BJ (cell line): ENCODE measurements around the gene MYBPHL. TPM values are rescaled to one million over a fixed set of nuclear protein-coding genes. Genes with fewer than 3 reads are reported as not detected.

ENCODE experiments used
- CTCF ChIA-PET: fragments of 350-600 bp; formaldehyde crosslinking; extraction: SDS; loops from one replicate; lab custom pipeline; 2021; ENCODE audit warnings: antibody characterized with exemption, inconsistent platforms; lab: Yijun Ruan, JAX
- POLR2A ChIA-PET: fragments of 300-600 bp; sonication (Branson Sonifier 250); formaldehyde crosslinking; extraction: SDS; loops from one replicate; lab custom pipeline; 2021; ENCODE audit warnings: antibody characterized with exemption; lab: Charles Lee
- DNase-seq: peaks from one replicate; pipeline ENCODE4 v3.0.0-alpha.2; 2011; ENCODE audit warnings: low read depth
- H3K27me3 ChIP-seq: 2 replicates; pipeline ENCODE4 v1.6.0; 2011; ENCODE audit warnings: low read length; ENCODE audit not compliant: control insufficient read depth, insufficient read depth
- H3K36me3 ChIP-seq: 2 replicates; pipeline ENCODE4 v1.5.1; 2011; ENCODE audit warnings: low read length; ENCODE audit not compliant: control insufficient read depth, insufficient read depth
- H3K4me3 ChIP-seq: 2 replicates; pipeline ENCODE4 v1.5.1; 2011; ENCODE audit warnings: low read depth, mild to moderate bottlenecking, control low read depth, low read length
- polyA plus RNA-seq: library from polyadenylated mRNA; depleted of rRNA; stranded (reverse); fragments of >200 nt; gene quantifications from 2 replicates; pipeline ENCODE4 v1.2.3, GENCODE V29; 2011
- TF ChIP-seq, protein P1 (sequence below): IDR thresholded peaks from 2 replicates; pipeline ENCODE4 v1.5.1; 2011; ENCODE audit warnings: low read depth, mild to moderate bottlenecking, control low read depth, inconsistent platforms, low read length, moderate library complexity; ENCODE audit not compliant: insufficient read depth

MYBPHL gene
- polyA plus RNA-seq, 1 experiment = 0.06 TPM

DNA sequence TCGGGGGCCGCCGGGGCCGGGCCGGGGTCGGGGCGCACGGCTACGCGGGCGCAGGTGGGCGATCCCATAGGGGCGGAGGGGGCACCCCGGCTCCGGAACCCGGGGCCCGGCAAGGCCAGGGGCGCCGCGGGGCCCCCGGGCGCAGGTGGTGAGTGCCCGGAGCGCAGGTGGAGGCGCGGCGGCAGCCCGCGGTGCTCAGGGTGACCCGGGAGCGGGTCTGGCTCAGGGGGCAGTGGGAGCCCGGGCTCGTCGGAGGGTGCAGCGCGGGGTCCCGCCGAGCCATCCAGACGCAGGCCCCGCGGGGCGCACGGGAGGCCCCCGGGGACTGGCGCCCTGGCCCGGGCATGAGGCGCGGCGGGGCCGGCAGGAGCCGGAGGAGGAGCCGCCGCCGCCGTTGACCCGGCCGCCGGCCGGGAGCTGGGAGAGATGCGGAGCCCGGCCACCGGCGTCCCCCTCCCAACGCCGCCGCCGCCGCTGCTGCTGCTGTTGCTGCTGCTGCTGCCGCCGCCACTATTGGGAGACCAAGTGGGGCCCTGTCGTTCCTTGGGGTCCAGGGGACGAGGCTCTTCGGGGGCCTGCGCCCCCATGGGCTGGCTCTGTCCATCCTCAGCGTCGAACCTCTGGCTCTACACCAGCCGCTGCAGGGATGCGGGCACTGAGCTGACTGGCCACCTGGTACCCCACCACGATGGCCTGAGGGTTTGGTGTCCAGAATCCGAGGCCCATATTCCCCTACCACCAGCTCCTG lies 57.0 kb downstream of the MYBPHL start:
- ChIA-PET CTCF (interaction anchor here (0.7 to 3.3 kb wide), 4 partner anchors 10 to 181 kb away, joined by 4 to 21 read pairs (median 6); no protein-coding TSS in a partner anchor), POLR2A (no interaction called here)
- no peaks in the 10 kb centered on the region for H3K36me3 ChIP-seq
- DNase-seq = no peak
- H3K27me3 ChIP-seq = no peaks in the 10 kb centered on the region
- peak overlapping the region; percentile 42 for H3K4me3 ChIP-seq
- TF ChIP-seq, protein P1, sequence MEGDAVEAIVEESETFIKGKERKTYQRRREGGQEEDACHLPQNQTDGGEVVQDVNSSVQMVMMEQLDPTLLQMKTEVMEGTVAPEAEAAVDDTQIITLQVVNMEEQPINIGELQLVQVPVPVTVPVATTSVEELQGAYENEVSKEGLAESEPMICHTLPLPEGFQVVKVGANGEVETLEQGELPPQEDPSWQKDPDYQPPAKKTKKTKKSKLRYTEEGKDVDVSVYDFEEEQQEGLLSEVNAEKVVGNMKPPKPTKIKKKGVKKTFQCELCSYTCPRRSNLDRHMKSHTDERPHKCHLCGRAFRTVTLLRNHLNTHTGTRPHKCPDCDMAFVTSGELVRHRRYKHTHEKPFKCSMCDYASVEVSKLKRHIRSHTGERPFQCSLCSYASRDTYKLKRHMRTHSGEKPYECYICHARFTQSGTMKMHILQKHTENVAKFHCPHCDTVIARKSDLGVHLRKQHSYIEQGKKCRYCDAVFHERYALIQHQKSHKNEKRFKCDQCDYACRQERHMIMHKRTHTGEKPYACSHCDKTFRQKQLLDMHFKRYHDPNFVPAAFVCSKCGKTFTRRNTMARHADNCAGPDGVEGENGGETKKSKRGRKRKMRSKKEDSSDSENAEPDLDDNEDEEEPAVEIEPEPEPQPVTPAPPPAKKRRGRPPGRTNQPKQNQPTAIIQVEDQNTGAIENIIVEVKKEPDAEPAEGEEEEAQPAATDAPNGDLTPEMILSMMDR = no peak

DNA sequence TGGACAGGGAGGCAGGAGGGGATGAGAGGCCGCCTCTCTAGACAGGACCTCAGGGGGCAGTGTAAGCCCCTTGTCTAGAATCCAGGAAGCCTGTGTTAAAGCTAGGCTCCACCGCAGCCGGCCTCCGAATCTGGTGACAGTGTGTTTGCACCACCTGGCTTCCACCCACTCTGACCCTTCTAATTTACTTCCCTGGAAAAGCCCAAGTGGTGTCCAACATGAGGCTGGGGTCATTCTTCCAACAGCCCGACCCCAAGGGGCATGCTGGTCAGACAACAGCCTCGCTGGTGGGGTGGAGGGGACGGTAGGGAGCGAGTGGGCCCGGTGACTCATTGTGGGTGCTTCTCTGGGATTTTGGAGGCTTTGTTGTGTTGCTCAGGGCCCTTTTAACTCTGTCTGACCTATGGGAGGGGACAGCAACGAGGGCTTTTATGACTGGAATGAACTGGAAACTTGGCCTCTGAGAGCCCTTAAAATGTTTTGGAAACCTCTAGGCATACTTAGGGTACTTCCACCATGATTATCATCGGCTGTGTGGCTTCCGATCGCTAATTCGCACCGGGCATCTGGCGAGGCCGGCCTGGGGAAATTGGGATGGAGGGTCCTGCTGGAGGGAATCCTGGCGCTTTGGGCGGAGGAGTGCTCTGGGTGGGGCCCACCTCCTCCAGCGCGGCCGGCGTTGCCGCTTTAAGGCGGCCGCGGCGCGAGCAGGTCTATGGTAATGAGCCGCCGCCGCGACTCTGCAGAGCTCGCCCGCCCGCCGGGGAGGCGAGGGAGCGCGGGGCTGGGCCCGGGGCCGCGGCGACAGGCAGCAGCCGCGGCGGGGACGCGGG lies 57.8 kb downstream of the MYBPHL start, which contains the start of gene CELSR2:
Gene CELSR2, plus strand, starts transcription at position 743 of the 833 bp plus-strand sequence. CDS start 541 bp downstream, outside the sequence.
- Histone ChIP-seq H3K36me3 (no peaks in the 10 kb centered on the region), H3K27me3 (no peaks in the 10 kb centered on the region), H3K4me3 (peak within 1 kb of the TSS; percentile 42)
- TF ChIP-seq, protein P1 = no peak
- ChIA-PET POLR2A (interaction anchor here (0.6 kb wide), 1 partner anchor 147 kb away, joined by 4 read pairs; no protein-coding TSS in a partner anchor), CTCF (interaction anchor here (0.7 to 3.3 kb wide), 3 partner anchors 9 to 283 kb away, joined by 4 to 21 read pairs (median 8); no protein-coding TSS in a partner anchor)
- DNase-seq = no peak

DNA sequence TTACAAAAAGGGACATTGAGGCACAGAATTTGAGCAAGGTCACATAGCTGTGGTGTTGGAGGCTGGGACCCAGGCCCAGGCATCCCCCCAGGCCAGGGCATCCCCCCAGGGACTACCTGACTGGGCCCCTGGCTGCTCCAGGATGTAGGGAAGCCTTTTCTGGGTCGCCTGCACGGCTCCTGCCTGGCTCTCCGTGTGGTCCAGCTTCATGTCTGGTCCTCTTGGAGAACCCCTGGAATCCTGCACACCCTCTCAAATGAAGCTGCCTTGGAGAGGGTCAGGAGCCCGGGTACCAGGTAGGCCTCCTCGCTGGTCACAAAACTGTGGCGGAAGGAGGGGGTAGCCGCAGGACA lies 58.4 kb downstream of the MYBPHL start:
- no peak for DNase-seq
- Histone ChIP-seq H3K4me3 (no peak overlapping the region), H3K36me3 (no peaks in the 10 kb centered on the region), H3K27me3 (no peaks in the 10 kb centered on the region)
- ChIA-PET CTCF (interaction anchor here (0.7 kb wide), 1 partner anchor 284 kb away, joined by 4 read pairs; no protein-coding TSS in a partner anchor), POLR2A (no interaction called here)
- TF ChIP-seq, protein P1 = no peak

- TF ChIP-seq, protein P1 = no peak
- ChIA-PET POLR2A (no interaction called here), CTCF (interaction anchor here (1.1 to 2.1 kb wide), 2 partner anchors 16 to 284 kb away, joined by 3 to 7 read pairs; no protein-coding TSS in a partner anchor)
- no peak for DNase-seq
- H3K27me3 ChIP-seq = no peaks in the 10 kb centered on the region
- no peak overlapping the region for H3K4me3 ChIP-seq
- H3K36me3 ChIP-seq = no peaks in the 10 kb centered on the region
Measured at GRCh38 chr1:109247401-109248365, 59.1 kb downstream of the MYBPHL start.
